HepG2 (cell line): ENCODE measurements around the gene DST.

ENCODE experiments used
- CHCHD3 ChIP-seq: sonication (generic); formaldehyde crosslinking; IDR thresholded peaks from 2 replicates; pipeline ENCODE4 v1.8.0; 2022; ENCODE audit warnings: mild to moderate bottlenecking, missing genetic modification reagents, moderate library complexity
- EED ChIP-seq: sonication (generic); formaldehyde crosslinking; IDR thresholded peaks from 2 replicates; pipeline ENCODE4 v1.5.0; 2020; ENCODE audit warnings: mild to moderate bottlenecking, missing genetic modification reagents
- GATAD2A ChIP-seq: IDR thresholded peaks from 2 replicates; pipeline ENCODE4 v1.6.1; 2016
- NR1H2 ChIP-seq: sonication (generic); formaldehyde crosslinking; IDR thresholded peaks from 2 replicates; pipeline ENCODE4 v1.8.1; 2022; ENCODE audit warnings: low read depth, missing genetic modification reagents, borderline replicate concordance
- SALL1 ChIP-seq: sonication (generic); formaldehyde crosslinking; IDR thresholded peaks from 2 replicates; pipeline ENCODE4 v1.8.0; 2022; ENCODE audit warnings: mild to moderate bottlenecking, missing genetic modification reagents
- YY1 ChIP-seq: IDR thresholded peaks from 2 replicates; pipeline ENCODE4 v1.6.1; 2011; ENCODE audit warnings: low read length, low read depth, moderate library complexity, mild to moderate bottlenecking; ENCODE audit not compliant: insufficient read depth, insufficient replicate concordance
- ZNF570 ChIP-seq: sonication (generic); formaldehyde crosslinking; IDR thresholded peaks from 2 replicates; pipeline ENCODE4 v1.4.0; 2020; ENCODE audit warnings: mild to moderate bottlenecking, missing genetic modification reagents, borderline replicate concordance
- ZNF674 ChIP-seq: sonication (generic); formaldehyde crosslinking; IDR thresholded peaks from 2 replicates; pipeline ENCODE4 v1.5.0; 2020; ENCODE audit warnings: low read depth, mild to moderate bottlenecking, missing genetic modification reagents

DNA sequence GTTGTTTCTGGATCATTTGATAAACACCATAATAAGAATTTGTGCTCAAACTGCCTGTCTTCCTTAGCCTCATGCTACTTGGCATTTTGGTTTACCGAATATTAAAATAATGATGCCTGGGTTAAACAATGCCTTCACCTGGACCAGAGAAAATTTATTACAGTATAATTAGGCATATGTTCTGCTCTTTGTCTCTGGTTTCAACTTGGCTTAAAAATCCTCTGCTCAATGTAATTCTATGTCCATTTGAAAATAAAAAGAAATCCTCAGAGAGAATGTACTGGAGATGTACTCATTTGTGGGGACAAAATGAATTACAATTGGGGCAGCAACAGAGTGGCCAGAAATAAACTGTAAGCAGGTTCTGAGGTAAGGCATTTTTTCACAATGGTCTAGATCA, 95.0 kb downstream of the DST start:
- TF ChIP-seq ZNF674 (CRISPR knock-in tag) (no peak), GATAD2A (CRISPR knock-in tag) (no peak), SALL1 (CRISPR knock-in tag) (no peak), EED (CRISPR knock-in tag) (no peak), YY1 (no peak), NR1H2 (CRISPR knock-in tag) (no peak), ZNF570 (CRISPR knock-in tag) (no peak), CHCHD3 (CRISPR knock-in tag) (no peak)
